GM04503 (cell line): ENCODE measurements around the gene BARHL2.

Experiments used
- DNase-seq: peaks from one replicate; pipeline ENCODE4 v3.0.0-alpha.2; 2012; ENCODE audit warnings: low read depth

The BARHL2 gene

GRCh38 chr1:90716552-90717355 is at the start of gene BARHL2:
Gene BARHL2 (minus strand): TSS chr1:90717302. CDS start chr1:90717195, 107 bp downstream.
- DNase-seq: no peak

- no peak for DNase-seq
Measured at GRCh38 chr1:90763930-90764329, 46.8 kb upstream of the BARHL2 start.

GRCh38 chr1:90763506-90763905 is 46.4 kb upstream of the BARHL2 start:
- DNase-seq: no peak

GRCh38 chr1:90761781-90762589 is 44.9 kb upstream of the BARHL2 start:
- DNase-seq: no peak

- DNase-seq: no peak
Measured at GRCh38 chr1:90761156-90761555, 44.1 kb upstream of the BARHL2 start.

GRCh38 chr1:90753556-90753955 is 36.5 kb upstream of the BARHL2 start:
- DNase-seq: no peak

- no peak for DNase-seq
Measured at GRCh38 chr1:90748668-90749067, 31.6 kb upstream of the BARHL2 start.

- no peak for DNase-seq
Measured at GRCh38 chr1:90746857-90747256, 29.8 kb upstream of the BARHL2 start.

- no peak for DNase-seq
Measured at GRCh38 chr1:90745972-90746371, 28.9 kb upstream of the BARHL2 start.

- no peak for DNase-seq
Measured at GRCh38 chr1:90732136-90732535, 15.0 kb upstream of the BARHL2 start.

- DNase-seq: no peak
Measured at GRCh38 chr1:90731382-90732050, 14.4 kb upstream of the BARHL2 start.

GRCh38 chr1:90730243-90731022 is 13.3 kb upstream of the BARHL2 start:
- no peak for DNase-seq

GRCh38 chr1:90729504-90730242 is 12.6 kb upstream of the BARHL2 start:
- no peak for DNase-seq

GRCh38 chr1:90728502-90729287 is 11.6 kb upstream of the BARHL2 start:
- DNase-seq: no peak

- no peak for DNase-seq
Measured at GRCh38 chr1:90727917-90728501, 10.9 kb upstream of the BARHL2 start.

- DNase-seq: no peak
Measured at GRCh38 chr1:90726986-90727480, 9.9 kb upstream of the BARHL2 start.

- DNase-seq: no peak
Measured at GRCh38 chr1:90726425-90726985, 9.4 kb upstream of the BARHL2 start.

GRCh38 chr1:90725657-90726424 is 8.7 kb upstream of the BARHL2 start:
- DNase-seq: no peak
